Upper lobe of right lung (tissue), 1 donor: ENCODE results near the gene EZH2. TPM values are rescaled to one million over a fixed set of nuclear protein-coding genes. Genes with fewer than 3 reads are reported as not detected.

Experiments used
- ATAC-seq: fragments of 200-7000 bp; cut with Tn5 transposase; one replicate; pipeline ENCODE4 v1.9.1; 2020; ENCODE audit warnings: mild to moderate bottlenecking, moderate library complexity
- DNase-seq: peaks from one replicate; pipeline ENCODE4 v3.0.0-alpha.2; 2020
- H3K27ac ChIP-seq: fragments of 200-600 bp; one replicate; pipeline ENCODE4 v1.8.0; 2022
- H3K27me3 ChIP-seq: fragments of 200-600 bp; one replicate; pipeline ENCODE4 v1.8.0; 2022; ENCODE audit warnings: mild to moderate bottlenecking
- H3K36me3 ChIP-seq: fragments of 200-600 bp; one replicate; pipeline ENCODE4 v1.8.0; 2022
- H3K4me1 ChIP-seq: fragments of 200-600 bp; one replicate; pipeline ENCODE4 v1.8.0; 2022
- H3K4me3 ChIP-seq: fragments of 200-600 bp; one replicate; pipeline ENCODE4 v1.8.0; 2022; ENCODE audit warnings: mild to moderate bottlenecking
- H3K9me3 ChIP-seq: fragments of 200-600 bp; one replicate; pipeline ENCODE4 v1.8.0; 2022
- CTCF ChIP-seq: fragments of 200-600 bp; IDR thresholded peaks from one replicate; pipeline ENCODE4 v1.8.0; 2022; ENCODE audit warnings: antibody characterized with exemption
- intact Hi-C: fragments of 100-400 bp; cut with DNase I; formaldehyde crosslinking; loops from one replicate; pipeline ENCODE4 v1.11.0; 2022
- total RNA-seq: library from RNA; stranded (reverse); fragmentation: NEBNext Ultra II Directional; extraction: Animal tissue kit (Norgen Biotek cat#: 25700); gene quantifications from one replicate; pipeline ENCODE4 v1.2.1, GENCODE V29; 2021
- donor health status: DM: no; HTN: yes; CAD: no; lungs with severe emphysema.

Gene EZH2
- total RNA-seq, 1 donor from 2014 or later = 3.7 TPM

GRCh38 chr7:148901178-148901577, 17.1 kb upstream of the EZH2 start:
- no peak for TF ChIP-seq CTCF
- no peaks in the 10 kb centered on the region for H3K9me3 ChIP-seq
- no peaks in the 10 kb centered on the region for H3K4me1 ChIP-seq
- no peaks in the 10 kb centered on the region for H3K36me3 ChIP-seq
- H3K27me3 ChIP-seq = peaks cover 9% of the 10 kb centered on the region
- ATAC-seq = no peak
- no peak overlapping the region for H3K4me3 ChIP-seq
- no peak overlapping the region for H3K27ac ChIP-seq
- DNase-seq = no peak
- intact Hi-C loops = no loop called here

- no peaks in the 10 kb centered on the region for H3K9me3 ChIP-seq
- H3K27me3 ChIP-seq = peaks cover 22% of the 10 kb centered on the region
- ATAC-seq (no peak), DNase-seq (no peak)
- no peak overlapping the region for H3K27ac ChIP-seq
- TF ChIP-seq CTCF = no peak
- H3K4me3 ChIP-seq = no peak overlapping the region
- intact Hi-C loops = no loop called here
- no peaks in the 10 kb centered on the region for H3K4me1 ChIP-seq
- no peaks in the 10 kb centered on the region for H3K36me3 ChIP-seq
Observed at GRCh38 chr7:148898845-148899484, 14.9 kb upstream of the EZH2 start.

- peaks cover 34% of the 10 kb centered on the region for H3K27me3 ChIP-seq
- intact Hi-C loops = no loop called here
- no peak overlapping the region for H3K4me3 ChIP-seq
- H3K27ac ChIP-seq = no peak overlapping the region
- ATAC-seq (no peak), DNase-seq (no peak)
- no peak for TF ChIP-seq CTCF
- no peaks in the 10 kb centered on the region for H3K4me1 ChIP-seq
- no peaks in the 10 kb centered on the region for H3K9me3 ChIP-seq
- H3K36me3 ChIP-seq = no peaks in the 10 kb centered on the region
Observed at GRCh38 chr7:148894591-148894990, 10.5 kb upstream of the EZH2 start.

DNA sequence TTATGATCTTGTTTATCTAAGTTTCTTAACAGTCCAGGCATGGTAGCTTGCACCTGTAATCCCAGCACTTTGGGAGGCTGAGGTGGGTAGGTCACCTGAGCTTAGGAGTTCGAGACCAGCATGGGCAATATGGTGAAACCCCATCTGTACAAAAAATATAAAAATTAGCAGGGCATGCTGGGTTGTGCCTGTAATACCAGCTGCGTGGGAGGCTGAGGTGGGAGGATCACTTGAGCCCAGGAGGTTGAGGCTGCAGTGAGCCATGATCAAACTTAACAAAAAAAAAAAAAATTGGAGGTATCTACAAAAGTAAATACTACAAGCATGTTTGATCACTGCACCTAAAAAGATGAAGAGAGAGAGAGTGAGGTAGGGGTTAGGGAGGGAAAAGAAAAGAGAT, 9.0 kb upstream of the EZH2 start:
- no peak overlapping the region for H3K27ac ChIP-seq
- H3K4me1 ChIP-seq = no peaks in the 10 kb centered on the region
- TF ChIP-seq CTCF = no peak
- intact Hi-C loops = no loop called here
- no peaks in the 10 kb centered on the region for H3K36me3 ChIP-seq
- H3K4me3 ChIP-seq = no peak overlapping the region
- H3K9me3 ChIP-seq = no peaks in the 10 kb centered on the region
- DNase-seq = no peak
- H3K27me3 ChIP-seq = peaks cover 34% of the 10 kb centered on the region
- ATAC-seq = no peak

DNA sequence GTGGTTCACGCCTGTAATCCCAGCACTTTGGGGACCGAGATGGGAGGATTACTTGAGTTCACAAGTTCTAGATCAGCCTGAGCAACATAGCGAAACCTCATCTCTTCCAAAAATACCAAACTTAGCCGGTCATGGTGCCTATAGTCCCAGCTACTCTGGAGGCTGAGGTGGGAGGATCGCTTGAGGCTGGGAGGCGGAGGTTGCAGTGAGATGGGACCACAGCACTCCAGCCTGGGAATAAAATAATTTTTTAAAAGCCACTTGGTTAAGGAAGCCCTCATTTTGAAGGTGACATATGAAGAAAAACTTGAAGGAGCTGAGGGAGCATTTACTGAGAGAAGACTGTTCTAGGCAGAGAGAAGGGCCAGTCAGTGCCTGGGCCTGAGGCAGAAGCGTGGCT, 4.2 kb upstream of the EZH2 start:
- TF ChIP-seq CTCF = no peak
- Histone ChIP-seq H3K36me3 (no peaks in the 10 kb centered on the region), H3K4me3 (no peak overlapping the region), H3K9me3 (no peaks in the 10 kb centered on the region), H3K4me1 (peaks cover 3% of the 10 kb centered on the region), H3K27me3 (peaks cover 10% of the 10 kb centered on the region), H3K27ac (no peak overlapping the region)
- no peak for DNase-seq
- ATAC-seq = no peak
- intact Hi-C loops = no loop called here

GRCh38 chr7:148886844-148887243, 2.8 kb upstream of the EZH2 start:
- intact Hi-C loops = no loop called here
- H3K36me3 ChIP-seq = no peaks in the 10 kb centered on the region
- H3K27ac ChIP-seq = no peak overlapping the region

More at GRCh38 chr7:148886844-148887243, 2.8 kb upstream of the EZH2 start:
- no peak for ATAC-seq
- no peak for DNase-seq
- Histone ChIP-seq H3K9me3 (no peaks in the 10 kb centered on the region), H3K4me3 (no peak overlapping the region), H3K27me3 (no peaks in the 10 kb centered on the region), H3K4me1 (peaks cover 3% of the 10 kb centered on the region)
- TF ChIP-seq CTCF = no peak
